HG02763 (cell line): ENCODE measurements around the gene GIGYF1.

Experiments
- ATAC-seq: cut with Tn5 transposase; IDR thresholded peaks from one replicate; pipeline ENCODE4 v1.9.1; 2021; ENCODE audit warnings: mild to moderate bottlenecking, moderate library complexity; ENCODE audit not compliant: unreplicated experiment

The GIGYF1 gene

GRCh38 chr7:100632951-100633717 is 60.9 kb downstream of the GIGYF1 start:
- ATAC-seq: no peak

- ATAC-seq: no peak
Measured at GRCh38 chr7:100630066-100630465, 64.0 kb downstream of the GIGYF1 start.
